ENCODE results near the gene SOST.

Gene SOST

GRCh38 chr17:43791589-43791988, 33.0 kb upstream of the SOST start:
- DNase-seq (ENCODE audit: low read depth) = peak; percentile 78
- H3K4me3 ChIP-seq (ENCODE audit: low read length) = no peak overlapping the region
- TF ChIP-seq, protein P1, sequence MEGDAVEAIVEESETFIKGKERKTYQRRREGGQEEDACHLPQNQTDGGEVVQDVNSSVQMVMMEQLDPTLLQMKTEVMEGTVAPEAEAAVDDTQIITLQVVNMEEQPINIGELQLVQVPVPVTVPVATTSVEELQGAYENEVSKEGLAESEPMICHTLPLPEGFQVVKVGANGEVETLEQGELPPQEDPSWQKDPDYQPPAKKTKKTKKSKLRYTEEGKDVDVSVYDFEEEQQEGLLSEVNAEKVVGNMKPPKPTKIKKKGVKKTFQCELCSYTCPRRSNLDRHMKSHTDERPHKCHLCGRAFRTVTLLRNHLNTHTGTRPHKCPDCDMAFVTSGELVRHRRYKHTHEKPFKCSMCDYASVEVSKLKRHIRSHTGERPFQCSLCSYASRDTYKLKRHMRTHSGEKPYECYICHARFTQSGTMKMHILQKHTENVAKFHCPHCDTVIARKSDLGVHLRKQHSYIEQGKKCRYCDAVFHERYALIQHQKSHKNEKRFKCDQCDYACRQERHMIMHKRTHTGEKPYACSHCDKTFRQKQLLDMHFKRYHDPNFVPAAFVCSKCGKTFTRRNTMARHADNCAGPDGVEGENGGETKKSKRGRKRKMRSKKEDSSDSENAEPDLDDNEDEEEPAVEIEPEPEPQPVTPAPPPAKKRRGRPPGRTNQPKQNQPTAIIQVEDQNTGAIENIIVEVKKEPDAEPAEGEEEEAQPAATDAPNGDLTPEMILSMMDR (IDR thresholded peaks at IDR 0.05; ENCODE audit: insufficient read depth, low read depth, low read length, missing control alignments) = no peak

DNA sequence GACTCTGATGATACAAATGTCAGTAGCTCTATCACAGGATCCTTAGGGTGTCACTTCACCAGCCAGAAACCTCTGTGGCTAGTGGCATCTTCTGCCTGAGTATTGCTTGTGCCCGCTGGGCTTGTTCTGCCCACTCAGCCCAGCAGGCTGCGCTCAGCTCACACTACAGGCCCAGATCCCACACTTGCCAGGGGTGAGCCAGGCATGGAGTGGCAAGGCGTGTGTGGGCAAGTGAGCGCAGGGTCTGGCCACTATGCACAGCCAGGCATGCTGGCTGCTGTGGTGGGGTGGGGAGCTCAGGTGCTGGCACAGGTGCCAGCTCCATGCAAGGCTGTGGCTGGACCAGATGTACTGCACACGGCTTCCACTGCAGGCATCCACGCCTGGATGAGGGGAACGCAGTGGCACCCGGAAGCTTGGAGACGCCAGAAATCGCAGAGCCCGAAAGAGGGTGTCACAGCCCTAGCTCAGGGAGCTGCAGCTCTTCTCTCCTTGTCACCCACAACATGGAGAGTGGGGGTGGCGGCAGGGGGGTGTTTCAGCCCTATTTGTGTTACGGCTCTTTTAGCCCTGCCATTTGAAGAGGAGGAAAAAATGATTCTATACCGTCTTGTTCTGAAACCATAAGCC, 31.8 kb upstream of the SOST start:
- peak; percentile 69 for DNase-seq (ENCODE audit: low read depth)
- TF ChIP-seq, protein P1 (IDR thresholded peaks at IDR 0.05; ENCODE audit: insufficient read depth, low read depth, low read length, missing control alignments) = peak; percentile 55
- H3K4me3 ChIP-seq (ENCODE audit: low read length) = no peak overlapping the region

GRCh38 chr17:43789482-43789881, 30.9 kb upstream of the SOST start:
- no peak for DNase-seq (ENCODE audit: low read depth)
- TF ChIP-seq, protein P1 (IDR thresholded peaks at IDR 0.05; ENCODE audit: insufficient read depth, low read depth, low read length, missing control alignments) = no peak
- no peak overlapping the region for H3K4me3 ChIP-seq (ENCODE audit: low read length)

DNA sequence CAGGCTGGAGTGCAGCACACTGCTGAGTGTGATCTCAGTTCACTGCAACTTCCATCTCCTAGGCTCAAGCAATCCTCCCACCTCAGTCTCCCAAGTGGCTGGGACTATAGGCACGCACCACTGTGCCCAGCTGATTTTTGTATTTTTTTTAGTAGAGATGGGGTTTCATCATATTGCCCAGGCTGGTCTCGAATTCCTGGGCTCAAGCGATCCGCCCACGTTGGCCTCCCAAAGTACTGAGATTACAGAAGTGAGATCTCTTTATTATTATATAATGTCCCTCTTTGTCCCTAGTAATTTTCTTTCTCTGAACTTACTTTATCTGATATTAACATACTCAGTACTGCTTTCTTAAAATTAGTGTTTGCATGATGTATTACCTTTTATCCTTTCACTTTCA, 29.9 kb upstream of the SOST start:
- no peak overlapping the region for H3K4me3 ChIP-seq (ENCODE audit: low read length)
- no peak for DNase-seq (ENCODE audit: low read depth)
- TF ChIP-seq, protein P1 (IDR thresholded peaks at IDR 0.05; ENCODE audit: insufficient read depth, low read depth, low read length, missing control alignments) = no peak

GRCh38 chr17:43787728-43788127, 29.1 kb upstream of the SOST start:
- no peak overlapping the region for H3K4me3 ChIP-seq (ENCODE audit: low read length)
- TF ChIP-seq, protein P1 (IDR thresholded peaks at IDR 0.05; ENCODE audit: insufficient read depth, low read depth, low read length, missing control alignments) = no peak
- peak; percentile 29 for DNase-seq (ENCODE audit: low read depth)

GRCh38 chr17:43784628-43785101, 26.1 kb upstream of the SOST start:
- H3K4me3 ChIP-seq (ENCODE audit: low read length) = no peak overlapping the region
- peak; percentile 57 for DNase-seq (ENCODE audit: low read depth)
- TF ChIP-seq, protein P1 (IDR thresholded peaks at IDR 0.05; ENCODE audit: insufficient read depth, low read depth, low read length, missing control alignments) = no peak

- DNase-seq (ENCODE audit: low read depth) = no peak
- no peak overlapping the region for H3K4me3 ChIP-seq (ENCODE audit: low read length)
- TF ChIP-seq, protein P1 (IDR thresholded peaks at IDR 0.05; ENCODE audit: insufficient read depth, low read depth, low read length, missing control alignments) = no peak
Observed at GRCh38 chr17:43784068-43784467, 25.5 kb upstream of the SOST start.

Measured in epithelial cell of esophagus (primary cell).